SK-N-SH (cell line): ENCODE measurements around the gene VIPR2. TPM values are rescaled to one million over a fixed set of nuclear protein-coding genes. Genes with fewer than 3 reads are reported as not detected.
"Not testable (repeated sequence)": the region's sequence is repeated elsewhere in the genome, so short reads cannot be mapped to it uniquely, and the experiment has no call there.

Experiments used
- CTCF ChIA-PET: fragments of 300-600, 350-600 bp; formaldehyde crosslinking; extraction: SDS; loops from one replicate; lab custom pipeline; 2021; lab: Yijun Ruan, JAX
- POLR2A ChIA-PET: fragments of 350-600 bp; sonication (Branson Sonifier 250); formaldehyde crosslinking; extraction: SDS; loops from one replicate; lab custom pipeline; 2020; ENCODE audit warnings: antibody characterized with exemption, inconsistent platforms; lab: Yijun Ruan, JAX
- DNase-seq: peaks from one replicate; pipeline ENCODE4 v3.0.0; 2012
- H2AFZ ChIP-seq: fragments of 200-600 bp; sonication (generic); 2 replicates; pipeline ENCODE4 v1.8.1; 2016; ENCODE audit warnings: antibody characterized with exemption, mild to moderate bottlenecking, low read depth
- H3F3A ChIP-seq: fragments of 200-600 bp; sonication (generic); replicated peaks from 2 replicates; pipeline ENCODE3; 2016; ENCODE audit warnings: antibody characterized with exemption, mild to moderate bottlenecking; ENCODE audit not compliant: insufficient read depth
- H3K27ac ChIP-seq, 2 experiments: fragments of 200-500 bp in 1 of 2; fragments of 200-600 bp in 1 of 2; sonication (Bioruptor generic) in 1 of 2; sonication (generic), shearing (Covaris generic) in 1 of 2; 2 replicates each; pipeline versions ENCODE4 v1.5.1 to v1.6.1; 2014 to 2016; ENCODE audit warnings: low read depth in 2 of 2, inconsistent platforms in 1 of 2, low read length in 1 of 2, mild to moderate bottlenecking in 1 of 2, mixed read lengths in 1 of 2
- H3K27me3 ChIP-seq: fragments of 200-600 bp; sonication (generic), shearing (Covaris generic); 2 replicates; pipeline ENCODE4 v1.6.1; 2016; ENCODE audit warnings: mixed run types; ENCODE audit not compliant: insufficient read depth
- H3K36me3 ChIP-seq, 2 experiments: fragments of 200-500 bp in 1 of 2; fragments of 200-600 bp in 1 of 2; sonication (Bioruptor generic) in 1 of 2; sonication (generic) in 1 of 2; replicated peaks in 1 of 2; 2 replicates each; pipeline versions ENCODE3 to v1.5.1; 2014 to 2016; ENCODE audit warnings: low read length in 1 of 2, mild to moderate bottlenecking in 1 of 2; ENCODE audit not compliant: insufficient read depth in 2 of 2, control insufficient read depth in 1 of 2
- H3K4me1 ChIP-seq, 2 experiments: fragments of 200-500 bp in 1 of 2; fragments of 200-600 bp in 1 of 2; sonication (Bioruptor generic) in 1 of 2; sonication (generic), shearing (Covaris generic) in 1 of 2; 2 replicates each; pipeline versions ENCODE4 v1.5.1 to v1.6.1; 2014 to 2016; ENCODE audit warnings: low read depth in 1 of 2, low read length in 1 of 2, mixed run types in 1 of 2; ENCODE audit not compliant: insufficient read depth in 2 of 2, control insufficient read depth in 1 of 2
- H3K4me2 ChIP-seq: fragments of 200-600 bp; sonication (generic), shearing (Covaris generic); 2 replicates; pipeline ENCODE4 v1.6.1; 2017; ENCODE audit warnings: mixed run types
- H3K4me3 ChIP-seq, 2 experiments: fragments of 200-500 bp in 1 of 2; fragments of 200-600 bp in 1 of 2; sonication (Bioruptor generic) in 1 of 2; sonication (generic), shearing (Covaris generic) in 1 of 2; 2 replicates each; pipeline versions ENCODE4 v1.5.1 to v1.8.1; 2014 to 2016; ENCODE audit warnings: low read depth in 2 of 2, inconsistent platforms in 1 of 2, low read length in 1 of 2, mild to moderate bottlenecking in 1 of 2, mixed read lengths in 1 of 2, moderate library complexity in 1 of 2
- H3K79me2 ChIP-seq: fragments of 200-600 bp; sonication (generic); 2 replicates; pipeline ENCODE4 v1.8.1; 2017; ENCODE audit warnings: mild to moderate bottlenecking; ENCODE audit not compliant: insufficient read depth
- H3K9ac ChIP-seq: fragments of 200-600 bp; sonication (generic); 2 replicates; pipeline ENCODE4 v1.6.1; 2017; ENCODE audit warnings: mixed run types
- H3K9me2 ChIP-seq: fragments of 200-600 bp; sonication (generic); 2 replicates; pipeline ENCODE4 v1.6.1; 2017; ENCODE audit warnings: mixed run types
- H3K9me3 ChIP-seq: fragments of 200-600 bp; sonication (generic); 2 replicates; pipeline ENCODE4 v1.6.1; 2017; ENCODE audit warnings: mixed run types, mild to moderate bottlenecking, moderate library complexity
- H4K20me1 ChIP-seq: fragments of 200-600 bp; sonication (generic); 2 replicates; pipeline ENCODE4 v1.6.1; 2017; ENCODE audit warnings: mild to moderate bottlenecking, mixed run types; ENCODE audit not compliant: insufficient read depth
- EP300 ChIP-seq, 2 experiments: IDR thresholded peaks; 2 replicates each; pipeline versions ENCODE4 v1.4.0 to v1.6.1; 2012; ENCODE audit warnings: borderline replicate concordance in 1 of 2, low read depth in 1 of 2, low read length in 1 of 2
- FOSL2 ChIP-seq: IDR thresholded peaks from 2 replicates; pipeline ENCODE4 v1.4.0; 2012; ENCODE audit warnings: low read depth, mild to moderate bottlenecking, moderate library complexity, borderline replicate concordance
- FOXM1 ChIP-seq: IDR thresholded peaks from 2 replicates; pipeline ENCODE4 v1.4.0; 2012; ENCODE audit warnings: low read depth, mild to moderate bottlenecking
- GABPA ChIP-seq: IDR thresholded peaks from 2 replicates; pipeline ENCODE4 v1.4.0; 2012; ENCODE audit warnings: low read depth, mild to moderate bottlenecking
- GATA2 ChIP-seq: sonication (generic); formaldehyde crosslinking; IDR thresholded peaks from 2 replicates; pipeline ENCODE4 v1.5.0; 2020; ENCODE audit warnings: mild to moderate bottlenecking, missing genetic modification reagents
- MEF2A ChIP-seq: IDR thresholded peaks from 2 replicates; pipeline ENCODE4 v1.4.0; 2012; ENCODE audit warnings: low read depth, borderline replicate concordance
- MXI1 ChIP-seq: IDR thresholded peaks from 2 replicates; pipeline ENCODE4 v1.6.1; 2012; ENCODE audit warnings: mild to moderate bottlenecking, low read depth, low read length, improper control_type of control experiment
- NFIC ChIP-seq: IDR thresholded peaks from 2 replicates; pipeline ENCODE4 v1.4.0; 2012; ENCODE audit warnings: borderline replicate concordance
- NRF1 ChIP-seq: IDR thresholded peaks from 2 replicates; pipeline ENCODE4 v1.6.1; 2012; ENCODE audit warnings: low read depth, mild to moderate bottlenecking, low read length
- RAD21 ChIP-seq: IDR thresholded peaks from 2 replicates; pipeline ENCODE4 v1.6.1; 2012; ENCODE audit warnings: mild to moderate bottlenecking, low read length
- RCOR1 ChIP-seq: fragments of 150-350 bp; IDR thresholded peaks from 2 replicates; pipeline ENCODE4 v1.6.1; 2017; ENCODE audit warnings: antibody characterized with exemption, low read length
- TAF1 ChIP-seq: IDR thresholded peaks from 2 replicates; pipeline ENCODE4 v1.6.1; 2012; ENCODE audit warnings: low read depth, mild to moderate bottlenecking, low read length, moderate library complexity, borderline replicate concordance
- WGBS: methylation state at CpG from one replicate; pipeline ENCODE4 v1.1.6; 2017; ENCODE audit warnings: low lambda C conversion rate; 5-methylcytosine and 5-hydroxymethylcytosine counted together
- polyA plus RNA-seq, 3 experiments: library from polyadenylated mRNA; depleted of rRNA; stranded (reverse); fragments of >200 nt; gene quantifications; 2 replicates each; pipeline ENCODE4 v1.2.3, GENCODE V29; 2012
- TF ChIP-seq, protein P1 (sequence below): fragments of 150-350 bp; IDR thresholded peaks from 2 replicates; pipeline ENCODE4 v1.6.1; 2016; ENCODE audit warnings: mild to moderate bottlenecking, low read depth, low read length
- TF ChIP-seq, protein P2 (sequence below): fragments of 200-600 bp; sonication (generic); IDR thresholded peaks from 2 replicates; pipeline ENCODE4 v1.6.1; 2017; ENCODE audit warnings: antibody characterized with exemption, mild to moderate bottlenecking, moderate library complexity
- TF ChIP-seq, protein P3 (sequence below): IDR thresholded peaks from 2 replicates; pipeline ENCODE4 v1.6.1; 2012; ENCODE audit warnings: mild to moderate bottlenecking, low read depth, low read length, moderate library complexity
- TF ChIP-seq, protein P4 (sequence below): IDR thresholded peaks from 2 replicates; pipeline ENCODE4; 2012

The VIPR2 gene
- polyA plus RNA-seq, 1 of the 3 experiments (the other 2 are of a cell fraction), result not detected

DNA sequence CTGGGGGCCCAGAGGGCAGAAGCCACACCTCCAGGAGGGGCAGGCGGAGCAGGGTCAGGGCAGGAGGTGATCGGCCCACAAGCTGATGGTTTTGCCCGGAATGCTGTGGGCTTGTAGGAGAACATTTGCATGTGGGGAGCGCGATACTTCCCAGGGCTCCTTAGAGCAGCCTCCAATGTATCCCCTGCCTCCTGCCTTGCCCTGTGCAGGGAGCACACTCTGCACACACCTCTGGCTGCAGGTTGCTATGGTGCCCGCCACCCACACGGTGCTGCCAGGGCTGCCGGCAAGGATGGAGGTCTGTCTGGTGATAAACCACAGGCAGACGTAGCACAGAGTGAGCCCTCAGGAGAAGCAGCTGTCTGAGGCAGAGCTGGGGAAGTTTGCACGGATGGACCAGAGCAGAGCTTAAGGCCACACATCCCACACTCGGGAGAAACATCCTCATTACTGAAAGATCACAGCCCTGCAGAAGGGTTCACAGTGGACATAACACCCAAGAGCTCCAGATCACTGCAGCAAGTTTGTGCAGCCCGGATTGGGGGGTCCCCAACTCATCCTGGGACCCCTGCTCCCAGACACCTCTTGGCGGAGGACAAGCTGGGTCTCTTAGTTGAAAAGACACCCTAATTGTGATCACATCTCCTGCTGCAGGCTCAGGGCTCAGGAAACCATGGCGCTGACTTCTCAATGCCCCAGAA lies 41.8 kb downstream of the VIPR2 start:
- no peak overlapping the region for H3K9ac ChIP-seq
- DNase-seq, result peak; percentile 61
- H3K4me3 ChIP-seq, result no peak overlapping the region
- H3K79me2 ChIP-seq, result no peaks in the 10 kb centered on the region
- no peaks in the 10 kb centered on the region for H3F3A ChIP-seq
- H4K20me1 ChIP-seq, result no peaks in the 10 kb centered on the region
- TF ChIP-seq FOXM1 (no peak), GABPA (no peak), RAD21 (no peak), GATA2 (0 out of 2 replicates have a peak, but pooled peaks have one; percentile 19), FOSL2 (no peak), TAF1 (no peak), NFIC (no peak), EP300 (IDR thresholded peaks at IDR 0.05; ENCODE audit: borderline replicate concordance in 1 of 2, low read depth in 1 of 2, low read length in 1 of 2) (peak in 1 of 2 experiments; percentile 33; a peak in 1 of 4 replicates), MXI1 (0 out of 2 replicates have a peak, but pooled peaks have one; percentile 20), RCOR1 (no peak), NRF1 (no peak), MEF2A (no peak)
- TF ChIP-seq, protein P1, sequence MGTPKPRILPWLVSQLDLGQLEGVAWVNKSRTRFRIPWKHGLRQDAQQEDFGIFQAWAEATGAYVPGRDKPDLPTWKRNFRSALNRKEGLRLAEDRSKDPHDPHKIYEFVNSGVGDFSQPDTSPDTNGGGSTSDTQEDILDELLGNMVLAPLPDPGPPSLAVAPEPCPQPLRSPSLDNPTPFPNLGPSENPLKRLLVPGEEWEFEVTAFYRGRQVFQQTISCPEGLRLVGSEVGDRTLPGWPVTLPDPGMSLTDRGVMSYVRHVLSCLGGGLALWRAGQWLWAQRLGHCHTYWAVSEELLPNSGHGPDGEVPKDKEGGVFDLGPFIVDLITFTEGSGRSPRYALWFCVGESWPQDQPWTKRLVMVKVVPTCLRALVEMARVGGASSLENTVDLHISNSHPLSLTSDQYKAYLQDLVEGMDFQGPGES, result no peak
- TF ChIP-seq, protein P2, sequence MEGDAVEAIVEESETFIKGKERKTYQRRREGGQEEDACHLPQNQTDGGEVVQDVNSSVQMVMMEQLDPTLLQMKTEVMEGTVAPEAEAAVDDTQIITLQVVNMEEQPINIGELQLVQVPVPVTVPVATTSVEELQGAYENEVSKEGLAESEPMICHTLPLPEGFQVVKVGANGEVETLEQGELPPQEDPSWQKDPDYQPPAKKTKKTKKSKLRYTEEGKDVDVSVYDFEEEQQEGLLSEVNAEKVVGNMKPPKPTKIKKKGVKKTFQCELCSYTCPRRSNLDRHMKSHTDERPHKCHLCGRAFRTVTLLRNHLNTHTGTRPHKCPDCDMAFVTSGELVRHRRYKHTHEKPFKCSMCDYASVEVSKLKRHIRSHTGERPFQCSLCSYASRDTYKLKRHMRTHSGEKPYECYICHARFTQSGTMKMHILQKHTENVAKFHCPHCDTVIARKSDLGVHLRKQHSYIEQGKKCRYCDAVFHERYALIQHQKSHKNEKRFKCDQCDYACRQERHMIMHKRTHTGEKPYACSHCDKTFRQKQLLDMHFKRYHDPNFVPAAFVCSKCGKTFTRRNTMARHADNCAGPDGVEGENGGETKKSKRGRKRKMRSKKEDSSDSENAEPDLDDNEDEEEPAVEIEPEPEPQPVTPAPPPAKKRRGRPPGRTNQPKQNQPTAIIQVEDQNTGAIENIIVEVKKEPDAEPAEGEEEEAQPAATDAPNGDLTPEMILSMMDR, result no peak
- TF ChIP-seq, protein P3, sequence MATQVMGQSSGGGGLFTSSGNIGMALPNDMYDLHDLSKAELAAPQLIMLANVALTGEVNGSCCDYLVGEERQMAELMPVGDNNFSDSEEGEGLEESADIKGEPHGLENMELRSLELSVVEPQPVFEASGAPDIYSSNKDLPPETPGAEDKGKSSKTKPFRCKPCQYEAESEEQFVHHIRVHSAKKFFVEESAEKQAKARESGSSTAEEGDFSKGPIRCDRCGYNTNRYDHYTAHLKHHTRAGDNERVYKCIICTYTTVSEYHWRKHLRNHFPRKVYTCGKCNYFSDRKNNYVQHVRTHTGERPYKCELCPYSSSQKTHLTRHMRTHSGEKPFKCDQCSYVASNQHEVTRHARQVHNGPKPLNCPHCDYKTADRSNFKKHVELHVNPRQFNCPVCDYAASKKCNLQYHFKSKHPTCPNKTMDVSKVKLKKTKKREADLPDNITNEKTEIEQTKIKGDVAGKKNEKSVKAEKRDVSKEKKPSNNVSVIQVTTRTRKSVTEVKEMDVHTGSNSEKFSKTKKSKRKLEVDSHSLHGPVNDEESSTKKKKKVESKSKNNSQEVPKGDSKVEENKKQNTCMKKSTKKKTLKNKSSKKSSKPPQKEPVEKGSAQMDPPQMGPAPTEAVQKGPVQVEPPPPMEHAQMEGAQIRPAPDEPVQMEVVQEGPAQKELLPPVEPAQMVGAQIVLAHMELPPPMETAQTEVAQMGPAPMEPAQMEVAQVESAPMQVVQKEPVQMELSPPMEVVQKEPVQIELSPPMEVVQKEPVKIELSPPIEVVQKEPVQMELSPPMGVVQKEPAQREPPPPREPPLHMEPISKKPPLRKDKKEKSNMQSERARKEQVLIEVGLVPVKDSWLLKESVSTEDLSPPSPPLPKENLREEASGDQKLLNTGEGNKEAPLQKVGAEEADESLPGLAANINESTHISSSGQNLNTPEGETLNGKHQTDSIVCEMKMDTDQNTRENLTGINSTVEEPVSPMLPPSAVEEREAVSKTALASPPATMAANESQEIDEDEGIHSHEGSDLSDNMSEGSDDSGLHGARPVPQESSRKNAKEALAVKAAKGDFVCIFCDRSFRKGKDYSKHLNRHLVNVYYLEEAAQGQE, result no peak
- TF ChIP-seq, protein P4, sequence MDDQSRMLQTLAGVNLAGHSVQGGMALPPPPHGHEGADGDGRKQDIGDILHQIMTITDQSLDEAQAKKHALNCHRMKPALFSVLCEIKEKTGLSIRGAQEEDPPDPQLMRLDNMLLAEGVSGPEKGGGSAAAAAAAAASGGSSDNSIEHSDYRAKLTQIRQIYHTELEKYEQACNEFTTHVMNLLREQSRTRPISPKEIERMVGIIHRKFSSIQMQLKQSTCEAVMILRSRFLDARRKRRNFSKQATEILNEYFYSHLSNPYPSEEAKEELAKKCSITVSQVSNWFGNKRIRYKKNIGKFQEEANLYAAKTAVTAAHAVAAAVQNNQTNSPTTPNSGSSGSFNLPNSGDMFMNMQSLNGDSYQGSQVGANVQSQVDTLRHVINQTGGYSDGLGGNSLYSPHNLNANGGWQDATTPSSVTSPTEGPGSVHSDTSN, result no peak
- TF ChIP-seq, all 33 proteins: peak for 3
- CTCF ChIA-PET, result interaction anchor here (0.6 to 0.9 kb wide), 2 partner anchors 14 to 72 kb away, joined by 3 read pairs; no protein-coding TSS in a partner anchor
- no peak overlapping the region for H3K4me2 ChIP-seq
- POLR2A ChIA-PET, result no interaction called here
- H3K9me2 ChIP-seq, result no peaks in the 10 kb centered on the region
- H3K27ac ChIP-seq, result peak overlapping the region in 1 of 2 experiments; percentile 89; a peak in 2 of 4 replicates
- peaks cover 0 to 78% of the 10 kb centered on the region in 2 experiments; a peak in 1 of 4 replicates for H3K4me1 ChIP-seq
- no peak overlapping the region for H2AFZ ChIP-seq
- no peaks in the 10 kb centered on the region for H3K9me3 ChIP-seq
- WGBS, result 24% methylated on average over 10 of the region's 14 CpGs
- no peaks in the 10 kb centered on the region for H3K27me3 ChIP-seq
- no peaks in the 10 kb centered on the region for H3K36me3 ChIP-seq

DNA sequence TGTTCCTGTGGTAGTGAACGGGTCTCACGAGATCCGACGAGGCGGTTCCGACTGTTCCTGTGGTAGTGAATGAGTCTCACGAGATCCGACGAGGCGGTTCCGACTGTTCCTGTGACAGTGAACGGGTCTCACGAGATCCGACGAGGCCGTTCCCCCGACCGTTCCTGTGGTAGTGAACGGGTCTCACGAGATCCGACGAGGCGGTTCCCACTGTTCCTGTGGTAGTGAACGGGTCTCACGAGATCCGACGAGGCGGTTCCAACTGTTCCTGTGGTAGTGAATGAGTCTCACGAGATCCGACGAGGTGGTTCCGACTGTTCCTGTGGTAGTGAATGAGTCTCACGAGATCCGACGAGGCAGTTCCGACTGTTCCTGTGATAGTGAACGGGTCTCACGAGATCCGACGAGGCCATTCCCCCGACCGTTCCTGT lies 43.0 kb downstream of the VIPR2 start:
- H3K27me3 ChIP-seq, H3F3A ChIP-seq, POLR2A ChIA-PET, H3K9me3 ChIP-seq, H2AFZ ChIP-seq, H3K36me3 ChIP-seq, H3K9ac ChIP-seq, H3K4me3 ChIP-seq, H3K4me2 ChIP-seq, H3K9me2 ChIP-seq, DNase-seq, H3K79me2 ChIP-seq, CTCF ChIA-PET, H4K20me1 ChIP-seq: not testable (repeated sequence)
- Histone ChIP-seq H3K4me1 (peaks cover 0 to 66% of the 10 kb centered on the region in 2 experiments; a peak in 1 of 4 replicates), H3K27ac (peak overlapping the region in 1 of 2 experiments; percentile 14; a peak in 1 of 4 replicates)
- WGBS, result 91% methylated on average over 32 of the region's 42 CpGs
